ENCODE data around the gene GBX1. TPM values are rescaled to one million over a fixed set of nuclear protein-coding genes. Genes with fewer than 3 reads are reported as not detected.
A peak's percentile ranks its signal among the peaks of the same experiment; 100 is the strongest.

Gene GBX1
- total RNA-seq, 2 experiments from 2014 or later = not detected

DNA sequence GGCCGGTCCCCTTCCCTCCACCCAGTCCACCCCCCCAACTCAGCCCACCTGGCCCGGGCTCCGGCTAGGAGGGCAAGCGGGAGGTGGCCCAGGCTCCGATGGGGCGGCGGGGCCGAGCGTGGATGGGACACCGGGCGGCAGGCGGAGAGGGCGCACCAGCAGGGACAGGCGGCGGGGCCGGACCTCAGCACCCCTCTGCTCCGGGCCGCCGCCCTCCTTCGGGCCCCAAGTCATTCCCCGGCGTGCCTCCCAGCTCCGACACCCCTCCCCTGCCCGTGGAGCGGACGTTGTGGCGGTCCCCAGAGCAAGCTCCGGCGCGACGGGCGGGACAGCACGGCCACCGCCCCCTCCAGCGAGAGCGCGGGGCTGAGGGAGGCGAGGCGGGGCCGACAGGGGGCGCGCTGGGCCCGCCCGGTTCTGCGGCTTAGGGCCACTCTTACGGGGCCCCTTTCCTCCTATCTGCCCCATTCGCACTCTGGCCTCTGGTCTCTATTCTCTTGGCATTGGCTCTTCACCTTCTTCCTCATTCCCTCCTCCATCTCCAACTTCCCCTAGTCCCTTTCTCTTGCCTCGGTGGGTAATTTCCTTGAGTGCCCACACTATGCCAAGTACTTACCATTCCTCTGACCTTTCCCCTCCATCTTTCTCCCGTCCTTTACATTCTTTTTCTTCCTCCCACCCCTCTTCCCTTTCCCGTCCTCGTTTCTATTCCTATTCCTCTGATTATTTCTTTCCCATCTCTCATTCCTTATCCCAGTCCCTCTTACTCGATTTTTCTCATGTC, 701 bp upstream of the GBX1 start:
- no peaks in the 10 kb centered on the region for H4K20me1 ChIP-seq (ENCODE audit: insufficient read depth, low read length)
- H3K27ac ChIP-seq (ENCODE audit: low read depth, low read length, poor library complexity, severe bottlenecking) = no peak overlapping the region
- H3K4me3 ChIP-seq (ENCODE audit: low read depth, low read length, poor library complexity, severe bottlenecking) = no peak overlapping the region
- no peaks in the 10 kb centered on the region for H3K9me3 ChIP-seq (ENCODE audit: low read length)
- intact Hi-C loops (cut with micrococcal nuclease; ENCODE audit: unreplicated experiment) = no loop called here
- ChIA-PET POLR2A (no interaction called here), CTCF (ENCODE audit: unreplicated experiment) (no interaction called here)
- no peak overlapping the region for H3K4me2 ChIP-seq (ENCODE audit: low read length)
- BruUV-seq (replicated peaks) = no TSS peak
- no peaks in the 10 kb centered on the region for H3K4me1 ChIP-seq (ENCODE audit: insufficient read depth, low read length, poor library complexity, severe bottlenecking)
- H3K79me2 ChIP-seq (ENCODE audit: insufficient read depth, low read depth, low read length) = no peaks in the 10 kb centered on the region
- no peak overlapping the region for H2AFZ ChIP-seq (ENCODE audit: low read length)
- TF ChIP-seq, protein P1, sequence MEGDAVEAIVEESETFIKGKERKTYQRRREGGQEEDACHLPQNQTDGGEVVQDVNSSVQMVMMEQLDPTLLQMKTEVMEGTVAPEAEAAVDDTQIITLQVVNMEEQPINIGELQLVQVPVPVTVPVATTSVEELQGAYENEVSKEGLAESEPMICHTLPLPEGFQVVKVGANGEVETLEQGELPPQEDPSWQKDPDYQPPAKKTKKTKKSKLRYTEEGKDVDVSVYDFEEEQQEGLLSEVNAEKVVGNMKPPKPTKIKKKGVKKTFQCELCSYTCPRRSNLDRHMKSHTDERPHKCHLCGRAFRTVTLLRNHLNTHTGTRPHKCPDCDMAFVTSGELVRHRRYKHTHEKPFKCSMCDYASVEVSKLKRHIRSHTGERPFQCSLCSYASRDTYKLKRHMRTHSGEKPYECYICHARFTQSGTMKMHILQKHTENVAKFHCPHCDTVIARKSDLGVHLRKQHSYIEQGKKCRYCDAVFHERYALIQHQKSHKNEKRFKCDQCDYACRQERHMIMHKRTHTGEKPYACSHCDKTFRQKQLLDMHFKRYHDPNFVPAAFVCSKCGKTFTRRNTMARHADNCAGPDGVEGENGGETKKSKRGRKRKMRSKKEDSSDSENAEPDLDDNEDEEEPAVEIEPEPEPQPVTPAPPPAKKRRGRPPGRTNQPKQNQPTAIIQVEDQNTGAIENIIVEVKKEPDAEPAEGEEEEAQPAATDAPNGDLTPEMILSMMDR (conservative IDR thresholded peaks at IDR 0.05; ENCODE audit: low read length) = peak; percentile 73
- no peak for TF ChIP-seq EZH2phosphoT487 (IDR thresholded peaks at IDR 0.05; ENCODE audit: borderline replicate concordance, low read depth, low read length)
- H3K9me2 ChIP-seq (ENCODE audit: insufficient read depth, low read length) = no peaks in the 10 kb centered on the region
- peak; percentile 17 for DNase-seq (ENCODE audit: low spot score)
- no peaks in the 10 kb centered on the region for H3K36me3 ChIP-seq (ENCODE audit: insufficient read depth, low read length)

DNA sequence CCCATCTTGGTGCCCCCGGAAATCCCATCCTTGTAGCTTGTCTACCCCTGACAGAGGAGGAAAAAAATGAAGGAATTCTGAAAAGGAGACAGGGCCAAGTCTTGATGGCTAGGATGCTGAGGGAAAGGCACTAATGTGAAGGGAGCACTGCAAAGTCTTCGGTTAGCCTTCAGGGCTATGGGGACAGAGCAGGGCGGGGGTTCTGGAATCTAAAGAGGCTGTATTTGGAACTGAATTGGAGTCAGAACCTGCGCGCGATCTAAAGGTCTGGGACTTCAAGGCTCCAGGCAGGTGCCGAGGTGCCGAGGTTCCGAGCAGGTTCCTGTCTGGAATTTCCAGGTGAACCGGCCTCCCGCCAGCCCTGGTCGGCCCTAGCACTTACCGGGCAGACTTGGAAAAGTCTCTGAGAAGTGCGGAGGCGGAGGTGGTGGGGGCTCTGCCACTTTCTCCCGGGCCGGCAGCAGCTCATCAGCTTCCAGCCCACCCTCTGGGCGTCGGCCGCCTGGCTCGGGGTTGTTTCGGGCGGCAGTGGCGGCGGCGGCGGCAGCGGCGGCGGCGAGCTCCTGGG, 781 bp downstream of the GBX1 start:
- H3K36me3 ChIP-seq (ENCODE audit: insufficient read depth, low read length) = no peaks in the 10 kb centered on the region
- no peaks in the 10 kb centered on the region for H3K9me3 ChIP-seq (ENCODE audit: low read length)
- H3K4me2 ChIP-seq (ENCODE audit: low read length) = no peak overlapping the region
- H3K4me3 ChIP-seq (ENCODE audit: low read depth, low read length, poor library complexity, severe bottlenecking) = no peak overlapping the region
- H2AFZ ChIP-seq (ENCODE audit: low read length) = no peak overlapping the region
- DNase-seq (ENCODE audit: low spot score) = no peak
- ChIA-PET POLR2A (no interaction called here), CTCF (ENCODE audit: unreplicated experiment) (no interaction called here)
- H3K79me2 ChIP-seq (ENCODE audit: insufficient read depth, low read depth, low read length) = no peaks in the 10 kb centered on the region
- H3K4me1 ChIP-seq (ENCODE audit: insufficient read depth, low read length, poor library complexity, severe bottlenecking) = no peaks in the 10 kb centered on the region
- no peaks in the 10 kb centered on the region for H3K9me2 ChIP-seq (ENCODE audit: insufficient read depth, low read length)
- intact Hi-C loops (cut with micrococcal nuclease; ENCODE audit: unreplicated experiment) = no loop called here
- no peak overlapping the region for H3K27ac ChIP-seq (ENCODE audit: low read depth, low read length, poor library complexity, severe bottlenecking)
- no peak for TF ChIP-seq EZH2phosphoT487 (IDR thresholded peaks at IDR 0.05; ENCODE audit: borderline replicate concordance, low read depth, low read length)
- TF ChIP-seq, protein P1 (conservative IDR thresholded peaks at IDR 0.05; ENCODE audit: low read length) = no peak
- no TSS peak for BruUV-seq (replicated peaks)
- no peaks in the 10 kb centered on the region for H4K20me1 ChIP-seq (ENCODE audit: insufficient read depth, low read length)

GRCh38 chr7:151161757-151162156, 5.7 kb downstream of the GBX1 start:
- BruUV-seq (replicated peaks) = no TSS peak
- no peaks in the 10 kb centered on the region for H3K9me2 ChIP-seq (ENCODE audit: insufficient read depth, low read length)

More at GRCh38 chr7:151161757-151162156, 5.7 kb downstream of the GBX1 start:
- POLR2A ChIA-PET = no interaction called here
- TF ChIP-seq EZH2phosphoT487 (IDR thresholded peaks at IDR 0.05; ENCODE audit: borderline replicate concordance, low read depth, low read length) = no peak
- Histone ChIP-seq H3K4me3 (ENCODE audit: low read depth, low read length, poor library complexity, severe bottlenecking) (no peak overlapping the region), H3K36me3 (ENCODE audit: insufficient read depth, low read length) (no peaks in the 10 kb centered on the region), H3K27ac (ENCODE audit: low read depth, low read length, poor library complexity, severe bottlenecking) (no peak overlapping the region), H2AFZ (ENCODE audit: low read length) (no peak overlapping the region), H3K4me1 (ENCODE audit: insufficient read depth, low read length, poor library complexity, severe bottlenecking) (no peaks in the 10 kb centered on the region), H3K4me2 (ENCODE audit: low read length) (no peak overlapping the region), H4K20me1 (ENCODE audit: insufficient read depth, low read length) (no peaks in the 10 kb centered on the region), H3K79me2 (ENCODE audit: insufficient read depth, low read depth, low read length) (no peaks in the 10 kb centered on the region), H3K9me3 (ENCODE audit: low read length) (no peaks in the 10 kb centered on the region)
- CTCF ChIA-PET (ENCODE audit: unreplicated experiment) = no interaction called here
- intact Hi-C loops (cut with micrococcal nuclease; ENCODE audit: unreplicated experiment) = no loop called here
- DNase-seq (ENCODE audit: low spot score) = no peak

Measured in OCI-LY7 (cell line).